Body of pancreas (tissue), 4 donors: ENCODE data around the gene CPNE2.

Experiments used
- POLR2A ChIP-seq, 3 donors: fragments of 450-650 bp; IDR thresholded peaks; one replicate each; pipeline ENCODE4 v1.6.1; 2016; ENCODE audit warnings: antibody characterized with exemption in 3 of 3, mild to moderate bottlenecking in 2 of 3
- TF ChIP-seq, protein P1 (sequence below), 7 experiments: fragments of 450-650 bp in 4 of 7; fragments of 200-600 bp in 3 of 7; sonication (generic) in 3 of 7; IDR thresholded peaks; one replicate each; pipeline ENCODE4 v1.5.1; 2016 to 2019; ENCODE audit warnings: antibody characterized with exemption in 7 of 7

DNA sequence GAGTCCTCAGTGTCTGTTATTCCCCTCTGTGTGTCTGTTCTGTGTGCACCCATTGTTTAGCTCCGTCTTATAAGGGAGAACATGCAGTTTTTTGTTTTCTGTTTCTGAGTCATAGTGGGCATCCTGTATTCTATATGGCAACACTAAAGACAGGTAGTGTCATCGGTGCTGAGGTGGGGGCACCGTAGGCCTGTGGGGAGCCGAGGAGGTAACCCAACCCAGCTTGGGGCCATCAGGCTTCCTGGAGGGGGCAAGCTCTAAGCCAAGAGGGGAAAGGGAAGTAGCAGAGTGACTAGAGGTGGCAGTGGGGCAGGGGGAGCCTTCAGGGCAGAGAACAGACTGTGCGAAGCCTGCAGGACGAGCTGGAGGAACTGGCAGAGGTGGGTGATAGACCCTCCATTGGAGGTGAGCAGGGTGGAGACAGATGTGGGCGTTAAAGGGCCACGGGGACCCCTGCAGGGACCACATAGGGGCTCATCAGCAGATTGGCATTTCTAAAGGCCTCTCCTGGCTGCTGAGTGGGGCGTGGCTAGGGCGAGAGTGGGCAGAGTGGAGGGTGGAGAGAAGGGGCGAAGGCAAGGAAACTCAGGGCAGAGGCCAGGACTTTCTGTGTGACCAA, 36.5 kb downstream of the CPNE2 start:
- TF ChIP-seq POLR2A (IDR thresholded peaks at IDR 0.05), result no peak
- TF ChIP-seq, protein P1, sequence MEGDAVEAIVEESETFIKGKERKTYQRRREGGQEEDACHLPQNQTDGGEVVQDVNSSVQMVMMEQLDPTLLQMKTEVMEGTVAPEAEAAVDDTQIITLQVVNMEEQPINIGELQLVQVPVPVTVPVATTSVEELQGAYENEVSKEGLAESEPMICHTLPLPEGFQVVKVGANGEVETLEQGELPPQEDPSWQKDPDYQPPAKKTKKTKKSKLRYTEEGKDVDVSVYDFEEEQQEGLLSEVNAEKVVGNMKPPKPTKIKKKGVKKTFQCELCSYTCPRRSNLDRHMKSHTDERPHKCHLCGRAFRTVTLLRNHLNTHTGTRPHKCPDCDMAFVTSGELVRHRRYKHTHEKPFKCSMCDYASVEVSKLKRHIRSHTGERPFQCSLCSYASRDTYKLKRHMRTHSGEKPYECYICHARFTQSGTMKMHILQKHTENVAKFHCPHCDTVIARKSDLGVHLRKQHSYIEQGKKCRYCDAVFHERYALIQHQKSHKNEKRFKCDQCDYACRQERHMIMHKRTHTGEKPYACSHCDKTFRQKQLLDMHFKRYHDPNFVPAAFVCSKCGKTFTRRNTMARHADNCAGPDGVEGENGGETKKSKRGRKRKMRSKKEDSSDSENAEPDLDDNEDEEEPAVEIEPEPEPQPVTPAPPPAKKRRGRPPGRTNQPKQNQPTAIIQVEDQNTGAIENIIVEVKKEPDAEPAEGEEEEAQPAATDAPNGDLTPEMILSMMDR (IDR thresholded peaks at IDR 0.05), result no peak
